SU-DHL-6 (cell line): ENCODE measurements around the gene DNAH9.

Source experiments
- H2AFZ ChIP-seq: fragments of 200-600 bp; sonication (generic); 2 replicates; pipeline ENCODE4 v1.6.1; 2014; ENCODE audit warnings: low read depth, mild to moderate bottlenecking, moderate library complexity, mixed read lengths, antibody characterized with exemption, low read length; ENCODE audit not compliant: severe bottlenecking
- H3F3A ChIP-seq: fragments of 200-600 bp; shearing (Covaris generic); 2 replicates; pipeline ENCODE4 v1.6.0; 2016; ENCODE audit warnings: antibody characterized with exemption, mild to moderate bottlenecking; ENCODE audit not compliant: insufficient read depth
- H3K27ac ChIP-seq: fragments of 200-600 bp; sonication (generic); 2 replicates; pipeline ENCODE4 v1.5.1; 2016; ENCODE audit warnings: low read depth, mild to moderate bottlenecking, low read length, moderate library complexity, mixed read lengths
- H3K27me3 ChIP-seq: fragments of 200-600 bp; sonication (generic), shearing (Covaris generic); 2 replicates; pipeline ENCODE4 v1.6.0; 2014; ENCODE audit warnings: mild to moderate bottlenecking, low read length
- H3K36me3 ChIP-seq: fragments of 200-600 bp; sonication (generic); 2 replicates; pipeline ENCODE4 v1.6.1; 2014; ENCODE audit warnings: mild to moderate bottlenecking, low read length, mixed read lengths
- H3K4me2 ChIP-seq: fragments of 300-600, 200-600 bp; shearing (Covaris generic), sonication (generic); 2 replicates; pipeline ENCODE4 v1.6.0; 2014; ENCODE audit warnings: low read length, low read depth, mild to moderate bottlenecking; ENCODE audit not compliant: poor library complexity, severe bottlenecking
- H3K4me3 ChIP-seq: fragments of 200-600 bp; sonication (generic); 2 replicates; pipeline ENCODE4 v1.5.1; 2014; ENCODE audit warnings: antibody characterized with exemption, low read length, mild to moderate bottlenecking, mixed read lengths; ENCODE audit not compliant: insufficient read depth, poor library complexity, severe bottlenecking
- H3K79me2 ChIP-seq: fragments of 200-600 bp; sonication (generic); 2 replicates; pipeline ENCODE4 v1.6.1; 2014; ENCODE audit warnings: mild to moderate bottlenecking, low read length, moderate library complexity; ENCODE audit not compliant: insufficient read depth
- H3K9ac ChIP-seq: fragments of 200-600 bp; sonication (generic); 2 replicates; pipeline ENCODE4 v1.7.0; 2014; ENCODE audit warnings: mild to moderate bottlenecking, low read length
- H3K9me2 ChIP-seq: fragments of 200-600 bp; sonication (generic); replicated peaks from 2 replicates; pipeline ENCODE4 v1.6.1; 2014; ENCODE audit warnings: low read length; ENCODE audit not compliant: insufficient read depth
- H3K9me3 ChIP-seq: fragments of 200-600 bp; sonication (generic); 2 replicates; pipeline ENCODE4 v1.6.1; 2014; ENCODE audit warnings: low read length, mixed read lengths; ENCODE audit not compliant: insufficient read depth
- H4K20me1 ChIP-seq: fragments of 200-600 bp; sonication (generic); 2 replicates; pipeline ENCODE4 v1.6.1; 2014; ENCODE audit warnings: low read depth, mild to moderate bottlenecking, antibody characterized with exemption, low read length, moderate library complexity, mixed read lengths
- EZH2phosphoT487 ChIP-seq: fragments of 200-600 bp; sonication (generic), shearing (Covaris generic); conservative IDR thresholded peaks from 2 replicates; pipeline ENCODE4 v1.6.1; 2018; ENCODE audit warnings: mild to moderate bottlenecking, antibody characterized with exemption, low read length, moderate library complexity, mixed read lengths
- TF ChIP-seq, protein P1 (sequence below): fragments of 200-600 bp; sonication (generic); IDR thresholded peaks from one replicate; pipeline ENCODE4 v1.5.1; 2017; ENCODE audit warnings: antibody characterized with exemption, mild to moderate bottlenecking, low read length, moderate library complexity; ENCODE audit not compliant: insufficient read depth, poor library complexity, severe bottlenecking

Gene DNAH9

GRCh38 chr17:11836508-11836907 lies 238.2 kb downstream of the DNAH9 start:
- Histone ChIP-seq H4K20me1 (no peaks in the 10 kb centered on the region), H3K9me3 (no peaks in the 10 kb centered on the region), H3F3A (no peaks in the 10 kb centered on the region), H3K36me3 (no peaks in the 10 kb centered on the region), H3K27ac (no peak overlapping the region), H3K4me2 (no peak overlapping the region), H2AFZ (no peak overlapping the region), H3K79me2 (no peaks in the 10 kb centered on the region), H3K27me3 (no peaks in the 10 kb centered on the region), H3K9ac (no peak overlapping the region), H3K9me2 (no peaks in the 10 kb centered on the region), H3K4me3 (no peak overlapping the region)
- TF ChIP-seq EZH2phosphoT487: no peak
- TF ChIP-seq, protein P1, sequence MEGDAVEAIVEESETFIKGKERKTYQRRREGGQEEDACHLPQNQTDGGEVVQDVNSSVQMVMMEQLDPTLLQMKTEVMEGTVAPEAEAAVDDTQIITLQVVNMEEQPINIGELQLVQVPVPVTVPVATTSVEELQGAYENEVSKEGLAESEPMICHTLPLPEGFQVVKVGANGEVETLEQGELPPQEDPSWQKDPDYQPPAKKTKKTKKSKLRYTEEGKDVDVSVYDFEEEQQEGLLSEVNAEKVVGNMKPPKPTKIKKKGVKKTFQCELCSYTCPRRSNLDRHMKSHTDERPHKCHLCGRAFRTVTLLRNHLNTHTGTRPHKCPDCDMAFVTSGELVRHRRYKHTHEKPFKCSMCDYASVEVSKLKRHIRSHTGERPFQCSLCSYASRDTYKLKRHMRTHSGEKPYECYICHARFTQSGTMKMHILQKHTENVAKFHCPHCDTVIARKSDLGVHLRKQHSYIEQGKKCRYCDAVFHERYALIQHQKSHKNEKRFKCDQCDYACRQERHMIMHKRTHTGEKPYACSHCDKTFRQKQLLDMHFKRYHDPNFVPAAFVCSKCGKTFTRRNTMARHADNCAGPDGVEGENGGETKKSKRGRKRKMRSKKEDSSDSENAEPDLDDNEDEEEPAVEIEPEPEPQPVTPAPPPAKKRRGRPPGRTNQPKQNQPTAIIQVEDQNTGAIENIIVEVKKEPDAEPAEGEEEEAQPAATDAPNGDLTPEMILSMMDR: no peak

- Histone ChIP-seq H3K9ac (no peak overlapping the region), H3K27me3 (no peaks in the 10 kb centered on the region)
- no peak for TF ChIP-seq EZH2phosphoT487
- TF ChIP-seq, protein P1: no peak
Measured at GRCh38 chr17:11840052-11840451, 241.8 kb downstream of the DNAH9 start.

DNA sequence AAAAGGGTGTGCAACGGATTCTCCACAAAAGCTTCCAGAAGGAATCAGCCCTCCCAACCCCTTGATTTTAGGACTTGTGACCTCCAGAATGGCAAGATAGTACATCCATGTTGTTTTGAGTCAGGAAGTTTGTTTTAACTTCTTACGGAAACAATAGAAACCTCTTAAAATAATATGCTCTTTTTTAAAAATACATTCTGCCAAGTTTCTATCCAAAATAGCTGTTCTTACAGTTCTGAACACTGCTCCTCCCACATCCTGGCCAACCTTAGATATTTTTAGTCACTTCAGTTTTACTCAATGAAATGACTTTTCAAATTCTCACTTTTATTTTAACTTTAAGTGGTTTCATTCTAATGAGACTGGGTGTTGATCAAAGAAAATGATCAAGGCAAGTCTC lies 242.6 kb downstream of the DNAH9 start:
- H3K27ac ChIP-seq: no peak overlapping the region
- no peaks in the 10 kb centered on the region for H4K20me1 ChIP-seq
- no peak overlapping the region for H3K4me2 ChIP-seq
- no peaks in the 10 kb centered on the region for H3F3A ChIP-seq
- H3K79me2 ChIP-seq: no peaks in the 10 kb centered on the region
- H3K4me3 ChIP-seq: no peak overlapping the region
- no peaks in the 10 kb centered on the region for H3K27me3 ChIP-seq
- no peaks in the 10 kb centered on the region for H3K9me2 ChIP-seq
- no peak overlapping the region for H3K9ac ChIP-seq
- H3K9me3 ChIP-seq: no peaks in the 10 kb centered on the region
- H3K36me3 ChIP-seq: no peaks in the 10 kb centered on the region
- TF ChIP-seq EZH2phosphoT487: no peak
- TF ChIP-seq, protein P1: no peak
- no peak overlapping the region for H2AFZ ChIP-seq

More at GRCh38 chr17:11840052-11840451, 241.8 kb downstream of the DNAH9 start:
- Histone ChIP-seq H3K9me2 (no peaks in the 10 kb centered on the region), H3F3A (no peaks in the 10 kb centered on the region), H3K27ac (no peak overlapping the region), H3K9me3 (no peaks in the 10 kb centered on the region), H3K36me3 (no peaks in the 10 kb centered on the region), H2AFZ (no peak overlapping the region), H3K4me2 (no peak overlapping the region), H4K20me1 (no peaks in the 10 kb centered on the region), H3K4me3 (no peak overlapping the region), H3K79me2 (no peaks in the 10 kb centered on the region)
